SHP77 treated with DMSO at 0.1 percent for 48 hours (cell line): ENCODE results near the gene GLP2R.
"Not testable (repeated sequence)": the region's sequence is repeated elsewhere in the genome, so short reads cannot be mapped to it uniquely, and the experiment has no call there.

ENCODE experiments used
- DNase-seq: peaks from one replicate; lab custom pipeline; 2025; lab: John Stamatoyannopoulos, UW

GLP2R gene

GRCh38 chr17:9825641-9826150 is at the start of gene GLP2R:
GLP2R (plus strand) TSS chr17:9825924; CDS start chr17:9826064, 140 bp downstream.
- no peak for DNase-seq

DNA sequence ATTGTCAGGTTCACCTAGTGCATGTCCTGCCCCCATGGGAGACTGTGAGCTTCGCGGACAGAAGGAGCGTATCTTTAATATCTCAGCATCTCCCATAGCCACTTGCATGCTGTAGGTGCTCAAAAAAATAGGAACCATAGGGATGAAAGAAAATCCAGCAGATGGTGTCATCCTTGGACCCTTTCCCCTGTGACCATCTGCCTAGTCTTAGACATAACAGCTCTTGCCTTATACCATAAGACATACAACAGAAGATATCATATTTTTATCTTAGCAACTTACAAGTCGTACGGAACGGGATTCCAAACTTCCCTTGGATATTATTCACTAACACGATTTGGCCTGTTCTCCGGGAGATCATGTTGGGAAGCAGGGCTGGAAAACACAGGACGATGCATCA is 48.8 kb upstream of the GLP2R start:
- no peak for DNase-seq

DNA sequence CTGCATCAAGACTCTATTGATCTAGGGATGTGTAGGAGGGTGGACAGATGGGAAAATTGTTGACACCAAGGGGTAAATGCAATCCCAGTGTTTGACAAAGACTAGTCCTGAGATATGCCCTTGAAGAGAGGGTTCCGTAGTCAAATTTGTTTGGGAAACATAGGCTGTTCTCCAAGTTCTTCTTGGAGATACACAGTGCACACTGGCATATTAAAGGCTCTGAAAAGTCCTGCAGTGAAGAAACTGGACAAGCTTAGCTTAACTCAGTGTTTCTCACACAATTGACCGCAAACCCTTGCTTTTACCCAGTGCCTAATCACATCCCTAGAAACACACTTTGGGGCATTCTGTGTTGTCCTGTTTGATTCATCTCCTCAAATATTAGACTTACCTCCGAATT is 45.2 kb upstream of the GLP2R start:
- DNase-seq, result no peak

DNA sequence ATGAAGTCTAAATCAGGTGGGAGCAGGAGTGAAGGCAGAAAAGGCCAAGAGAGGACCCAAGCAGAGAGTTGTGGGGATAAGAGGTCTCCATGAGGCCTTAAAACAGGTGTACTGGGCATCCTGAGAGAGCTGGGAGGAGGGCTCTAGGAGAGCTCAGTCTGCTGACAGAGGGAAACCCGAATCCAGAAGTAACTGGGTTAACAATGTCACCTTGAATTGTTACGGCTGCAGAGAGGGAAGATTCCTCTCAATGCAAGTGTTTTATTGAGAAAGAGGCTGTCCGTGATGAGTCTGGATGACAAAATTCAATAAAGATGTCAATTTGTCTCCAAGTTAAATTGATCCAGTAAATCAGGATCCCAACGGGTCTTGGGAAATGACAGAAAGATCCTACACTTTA is 42.7 kb upstream of the GLP2R start:
- DNase-seq, result no peak

DNA sequence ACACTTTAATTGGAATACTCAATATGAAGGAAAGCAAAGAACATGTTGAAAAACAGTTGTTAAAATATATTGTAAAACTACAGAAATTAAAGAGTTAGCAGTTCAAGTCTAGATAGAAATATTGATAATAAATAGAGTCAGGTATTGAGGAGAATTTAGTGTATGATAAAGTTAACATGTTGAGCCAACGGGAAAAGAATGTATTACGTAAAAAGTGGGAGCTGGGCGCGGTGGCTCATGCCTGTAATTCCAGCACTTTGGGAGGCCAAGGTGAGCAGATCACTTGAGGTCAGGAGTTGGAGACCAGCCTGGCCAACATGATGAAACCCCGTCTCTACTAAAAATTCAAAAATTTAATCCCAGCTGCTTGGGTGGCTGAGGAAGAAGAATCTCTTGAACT is 42.3 kb upstream of the GLP2R start:
- not testable (repeated sequence) for DNase-seq

- DNase-seq, result no peak
These were observed 41.2 kb upstream of the GLP2R start for GRCh38 chr17:9784544-9784943.

DNA sequence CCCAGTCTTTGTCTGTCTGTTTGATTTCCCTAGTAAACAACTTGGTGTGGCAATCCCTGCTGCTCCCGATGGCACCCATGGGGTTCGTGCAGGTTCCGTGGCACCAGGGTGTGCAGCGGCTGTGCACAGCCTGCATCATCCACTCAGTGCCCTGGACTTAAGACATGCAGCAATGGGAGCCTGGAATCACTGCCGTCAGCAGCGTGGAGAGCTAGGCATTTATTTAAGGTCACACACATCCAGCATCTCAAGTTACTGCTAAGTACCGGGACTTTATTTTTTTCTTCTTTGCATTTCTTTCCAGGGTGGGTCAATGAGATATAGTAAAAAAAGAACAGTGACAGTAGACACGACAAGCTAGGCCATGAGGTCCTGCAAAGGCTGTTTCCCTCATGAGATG is 37.1 kb upstream of the GLP2R start:
- no peak for DNase-seq

GRCh38 chr17:9790316-9790715 is 35.4 kb upstream of the GLP2R start:
- DNase-seq, result no peak

- no peak for DNase-seq
These were observed 34.5 kb upstream of the GLP2R start, which contains the start of gene DHRS7C for GRCh38 chr17:9790889-9791876. DHRS7C (minus strand) TSS chr17:9791592; CDS start chr17:9791284, 308 bp downstream.

GRCh38 chr17:9792181-9792840 is 33.4 kb upstream of the GLP2R start:
- DNase-seq, result no peak

- no peak for DNase-seq
These were observed 27.7 kb upstream of the GLP2R start for GRCh38 chr17:9798008-9798407.

- DNase-seq, result no peak
These were observed 27.0 kb upstream of the GLP2R start for GRCh38 chr17:9798724-9799123.

GRCh38 chr17:9801505-9801904 is 24.2 kb upstream of the GLP2R start:
- no peak for DNase-seq

DNA sequence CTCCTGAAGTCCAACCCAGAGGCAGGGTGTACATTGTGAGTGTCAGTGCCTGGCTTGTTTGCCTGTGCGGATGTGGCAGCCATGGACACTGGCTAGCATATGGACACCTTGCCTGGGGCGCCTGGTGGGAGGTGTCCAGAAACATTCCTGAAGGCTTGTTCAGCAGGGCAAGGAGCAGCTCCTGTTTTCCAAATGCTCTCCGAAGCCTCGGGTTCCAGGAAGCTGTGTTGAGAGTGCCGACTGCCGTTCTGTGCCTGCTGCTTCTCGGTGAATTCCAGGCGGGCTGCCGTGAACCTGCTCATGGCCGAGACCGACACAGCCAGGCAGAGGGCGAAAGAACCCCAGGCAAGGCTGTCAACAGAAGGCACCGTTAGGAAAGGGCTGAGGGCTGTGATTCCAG is 23.4 kb upstream of the GLP2R start:
- DNase-seq, result no peak

DNA sequence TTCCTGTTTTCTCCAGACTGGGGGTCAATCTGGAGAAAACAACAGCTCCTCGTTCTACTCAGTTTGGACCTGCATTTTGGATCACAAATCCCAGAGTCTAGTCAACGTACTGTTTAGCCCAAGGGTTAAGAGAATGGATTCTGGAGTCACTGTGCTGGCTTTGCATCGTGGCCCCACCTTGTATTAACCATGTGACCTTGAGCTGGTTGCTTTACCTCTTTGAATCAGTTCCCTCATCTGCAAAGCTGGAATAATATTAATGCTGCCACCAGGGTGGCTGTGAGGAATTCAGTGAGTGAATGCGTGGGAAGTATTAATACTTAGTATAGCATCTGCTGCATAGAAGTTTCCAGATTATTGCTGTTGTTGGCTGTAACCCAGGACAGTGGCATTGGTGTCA is 23.0 kb upstream of the GLP2R start:
- no peak for DNase-seq

DNA sequence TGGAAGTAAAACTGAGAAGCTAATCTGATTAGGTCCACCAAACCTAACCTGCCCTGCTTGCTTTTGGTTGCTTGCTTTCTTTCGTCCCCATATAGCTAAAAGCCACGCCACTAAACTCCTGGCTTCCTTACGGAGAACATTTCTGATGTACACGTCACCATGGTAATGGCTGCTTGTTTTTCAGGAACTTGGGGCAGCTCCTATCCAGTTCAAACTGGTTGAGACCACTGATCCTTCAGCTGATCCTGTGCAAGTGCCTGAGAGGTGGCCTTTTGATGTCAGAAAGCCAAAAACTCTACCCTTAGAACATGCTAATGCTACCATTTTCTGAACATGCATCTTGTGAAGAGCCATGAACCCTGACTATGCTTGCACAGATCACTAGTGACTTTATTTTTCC is 20.0 kb upstream of the GLP2R start:
- DNase-seq, result no peak

DNA sequence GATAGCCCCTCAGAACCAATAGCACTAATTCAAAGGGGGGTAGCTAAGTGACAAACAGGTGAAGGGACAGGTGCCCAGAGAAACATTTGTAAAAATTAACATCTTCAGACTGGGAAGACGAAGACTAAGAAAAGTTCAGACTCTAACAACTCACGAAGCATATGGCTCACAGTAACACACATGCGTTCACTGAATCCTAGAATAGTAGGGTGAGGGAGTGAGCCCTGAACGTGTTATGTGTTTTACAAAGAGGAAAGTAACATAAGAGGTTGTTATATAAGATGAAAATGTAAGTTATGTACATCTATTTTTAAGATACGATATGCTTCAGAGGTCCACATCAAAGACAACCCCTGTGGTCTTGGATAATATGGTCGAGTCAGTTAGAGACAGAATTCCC is 19.0 kb upstream of the GLP2R start:
- no peak for DNase-seq

- no peak for DNase-seq
These were observed 16.3 kb upstream of the GLP2R start for GRCh38 chr17:9809409-9809808.

DNA sequence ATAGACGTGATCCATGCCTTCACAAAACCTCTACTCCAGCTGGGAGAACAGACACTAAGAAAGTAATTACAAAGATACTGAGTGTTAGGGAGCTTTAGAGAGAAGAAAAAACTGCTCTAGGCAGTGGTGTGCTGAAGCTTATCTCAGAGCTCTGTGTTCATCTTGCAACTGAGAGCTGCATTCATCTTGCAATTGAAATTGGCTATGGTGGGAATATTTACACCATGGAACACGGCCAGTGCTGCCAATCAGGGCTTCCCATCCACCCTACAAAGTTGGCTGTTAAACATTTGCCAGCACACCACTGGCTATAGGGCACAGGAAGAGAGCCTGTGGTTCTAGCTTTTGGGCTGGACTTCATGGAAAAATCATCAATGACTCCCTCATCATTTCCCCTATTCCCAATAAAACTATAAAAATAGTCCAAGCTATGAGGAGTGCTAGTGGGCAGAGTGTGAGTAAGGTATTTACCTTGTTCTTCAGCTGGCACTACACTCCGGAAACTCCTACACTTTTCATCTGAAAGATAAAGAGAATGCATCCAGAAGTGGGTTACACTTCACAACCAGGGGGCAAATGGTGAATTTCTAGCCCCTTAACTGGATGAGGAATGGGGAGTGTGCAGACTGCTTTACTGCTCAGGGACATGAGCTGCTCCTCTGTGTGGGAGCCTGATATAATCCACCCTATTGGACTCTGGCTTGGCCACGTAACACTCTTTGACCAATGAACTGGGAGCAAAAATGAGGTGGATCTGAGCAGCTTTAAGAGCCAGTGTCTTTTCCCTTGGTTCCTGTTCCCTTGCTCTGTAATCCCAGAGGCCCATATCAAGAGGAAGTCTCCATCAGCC is 15.4 kb upstream of the GLP2R start:
- DNase-seq, result no peak

- no peak for DNase-seq
These were observed 14.6 kb upstream of the GLP2R start for GRCh38 chr17:9811086-9811485.

GRCh38 chr17:9811537-9811936 is 14.2 kb upstream of the GLP2R start:
- no peak for DNase-seq

- no peak for DNase-seq
These were observed 12.6 kb upstream of the GLP2R start for GRCh38 chr17:9813166-9813565.
